Memory B cell (primary cell): ENCODE results near the gene KCND3.

ENCODE experiments used
- ATAC-seq: fragments of 150-1000 bp; cut with Tn5 transposase; 2 replicates; pipeline ENCODE4 v1.10.0; 2021; ENCODE audit warnings: low read depth, mild to moderate bottlenecking, moderate library complexity
- DNase-seq, 2 donors: peaks; one replicate each; pipeline ENCODE4 v3.0.0; 2022; ENCODE audit warnings: low spot score in 2 of 2
- H3K27ac Mint-ChIP-seq: one replicate; pipeline ENCODE4 v1.8.0; 2022; ENCODE audit warnings: mild to moderate bottlenecking, moderate library complexity, mixed read lengths
- H3K27me3 Mint-ChIP-seq: one replicate; pipeline ENCODE4 v1.8.0; 2022; ENCODE audit warnings: mixed read lengths
- H3K36me3 Mint-ChIP-seq: one replicate; pipeline ENCODE4 v1.8.0; 2022; ENCODE audit warnings: mild to moderate bottlenecking, mixed read lengths
- H3K4me1 Mint-ChIP-seq: one replicate; pipeline ENCODE4 v1.8.0; 2022; ENCODE audit warnings: mixed read lengths
- H3K4me3 Mint-ChIP-seq: one replicate; pipeline ENCODE4 v1.8.0; 2022; ENCODE audit warnings: mild to moderate bottlenecking, moderate library complexity, mixed read lengths
- H3K9me3 Mint-ChIP-seq: one replicate; pipeline ENCODE4 v1.8.0; 2022; ENCODE audit warnings: mixed read lengths

The KCND3 gene

DNA sequence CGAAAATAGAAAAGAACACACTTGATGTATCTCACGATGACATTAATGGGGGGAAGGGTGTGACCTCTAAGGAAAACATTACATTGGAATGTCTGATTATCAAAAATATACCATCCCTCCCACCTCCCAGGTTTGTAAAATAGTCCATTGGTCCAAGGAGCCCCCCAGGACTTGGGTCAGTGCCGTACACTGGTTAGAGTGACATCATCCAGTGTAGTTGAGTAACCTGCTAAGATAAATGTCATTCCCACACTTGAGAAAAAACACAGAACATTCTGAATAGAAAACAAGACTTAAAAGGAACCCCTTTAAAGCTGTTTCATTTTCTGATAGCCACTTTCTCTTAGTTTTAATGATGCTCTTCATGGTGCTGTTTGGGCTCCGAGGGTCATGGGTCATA is 218.6 kb downstream of the KCND3 start:
- Mint-ChIP-seq H3K4me3 (no peak overlapping the region), H3K27ac (no peak overlapping the region), H3K9me3 (no peaks in the 10 kb centered on the region), H3K27me3 (no peaks in the 10 kb centered on the region), H3K4me1 (no peaks in the 10 kb centered on the region), H3K36me3 (peaks cover 6% of the 10 kb centered on the region)
- no peak for ATAC-seq
- DNase-seq, result no peak

DNA sequence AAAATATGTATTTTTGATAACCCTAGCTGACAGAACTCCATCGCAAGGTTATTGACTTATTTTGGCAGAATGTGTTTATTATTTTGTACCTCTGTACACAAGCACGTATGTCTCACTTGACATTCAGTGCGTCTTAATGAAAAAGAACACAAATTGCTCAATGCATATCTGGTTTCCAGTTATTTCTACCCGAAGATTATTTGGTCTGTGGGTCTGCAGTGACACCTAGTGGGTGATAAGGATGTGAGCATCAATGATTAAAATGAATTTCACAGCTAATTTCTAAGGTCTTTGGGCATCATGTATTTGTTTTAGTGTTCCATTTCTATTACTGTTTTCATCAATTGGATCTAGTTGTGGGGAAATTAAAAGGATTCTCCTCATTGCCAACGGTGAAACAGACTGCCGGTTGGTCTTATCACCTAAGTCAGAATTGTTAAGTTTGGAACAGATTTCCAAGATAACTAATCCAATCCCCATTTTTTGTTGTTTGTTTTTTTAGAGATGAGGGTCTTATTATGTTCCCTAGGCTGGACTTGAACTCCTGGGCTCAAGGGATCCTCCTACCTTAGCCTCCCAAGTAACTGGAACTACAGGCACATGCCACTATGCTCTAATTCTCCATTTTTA is 219.8 kb downstream of the KCND3 start:
- H3K9me3 Mint-ChIP-seq, result no peaks in the 10 kb centered on the region
- peaks cover 16% of the 10 kb centered on the region for H3K36me3 Mint-ChIP-seq
- H3K4me3 Mint-ChIP-seq, result no peak overlapping the region
- peak; percentile 63 for ATAC-seq
- no peaks in the 10 kb centered on the region for H3K27me3 Mint-ChIP-seq
- peak in 1 of 2 donors; percentile 54 for DNase-seq
- H3K4me1 Mint-ChIP-seq, result peaks cover 1% of the 10 kb centered on the region
- H3K27ac Mint-ChIP-seq, result no peak overlapping the region

DNA sequence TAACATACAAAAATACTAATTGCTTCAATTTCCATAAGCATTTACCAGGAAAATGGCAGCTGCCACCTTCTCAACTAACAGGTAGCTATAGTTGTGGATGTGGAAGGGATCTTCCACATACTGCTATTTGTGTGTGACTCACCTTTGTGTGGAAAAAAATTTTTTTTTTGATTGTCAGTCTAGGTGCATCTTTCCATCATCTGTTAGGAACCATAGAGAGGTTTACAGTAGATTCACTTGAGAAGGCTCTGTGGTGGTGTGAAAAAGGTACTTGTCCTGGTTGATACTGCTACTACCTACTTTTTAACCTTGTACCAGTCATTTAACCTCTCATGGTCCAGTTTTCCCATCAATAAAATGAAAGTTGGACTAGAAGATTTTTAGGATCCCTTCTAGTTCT is 220.8 kb downstream of the KCND3 start:
- no peak overlapping the region for H3K4me3 Mint-ChIP-seq

DNA sequence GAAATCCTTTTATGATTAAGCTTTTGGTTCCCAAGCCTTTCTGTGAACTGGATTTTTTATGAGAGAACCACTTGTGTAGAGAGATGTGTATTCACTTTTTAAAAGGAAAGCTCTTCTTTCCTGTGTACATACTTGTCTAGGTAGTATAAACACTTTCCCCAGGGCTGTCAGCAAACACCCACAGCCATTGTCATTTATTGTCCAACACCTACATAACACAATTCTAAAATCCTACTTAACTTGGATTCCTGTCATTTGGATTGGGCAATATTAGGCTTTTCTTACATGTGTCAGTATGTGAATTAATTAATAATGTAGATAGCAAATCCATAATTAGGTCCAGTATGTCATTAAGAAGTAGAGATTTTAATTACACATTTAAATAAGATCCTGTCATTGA is 221.4 kb downstream of the KCND3 start:
- H3K27me3 Mint-ChIP-seq, result no peaks in the 10 kb centered on the region
- no peak overlapping the region for H3K4me3 Mint-ChIP-seq
- no peak for ATAC-seq
- peak overlapping the region; percentile 20 for H3K27ac Mint-ChIP-seq
- peaks cover 19% of the 10 kb centered on the region for H3K36me3 Mint-ChIP-seq
- H3K4me1 Mint-ChIP-seq, result peaks cover 2% of the 10 kb centered on the region
- no peak for DNase-seq
- H3K9me3 Mint-ChIP-seq, result no peaks in the 10 kb centered on the region

More for the DNA sequence above, 220.8 kb downstream of the KCND3 start:
- Mint-ChIP-seq H3K9me3 (no peaks in the 10 kb centered on the region), H3K27me3 (no peaks in the 10 kb centered on the region), H3K36me3 (peaks cover 18% of the 10 kb centered on the region), H3K4me1 (peaks cover 2% of the 10 kb centered on the region), H3K27ac (no peak overlapping the region)
- ATAC-seq, result no peak
- no peak for DNase-seq

DNA sequence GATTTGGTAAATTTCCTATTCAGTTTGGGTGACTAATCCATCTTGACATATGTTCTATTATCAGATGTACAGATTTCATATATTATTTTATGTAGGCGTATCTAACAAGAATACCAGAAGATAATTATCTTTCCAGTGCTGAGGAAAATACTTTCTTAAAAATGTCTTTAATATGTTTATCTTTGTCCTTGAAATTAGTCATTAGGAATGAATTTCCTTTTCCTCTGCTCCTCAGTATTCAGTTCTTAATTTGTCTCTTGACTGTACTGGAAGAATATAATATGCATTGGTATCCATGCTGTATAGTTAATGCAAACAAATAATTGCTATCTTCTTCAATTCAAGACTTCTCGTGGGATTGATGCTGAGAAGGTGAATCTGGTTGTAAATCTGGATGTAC is 227.1 kb downstream of the KCND3 start:
- no peak overlapping the region for H3K4me3 Mint-ChIP-seq

DNA sequence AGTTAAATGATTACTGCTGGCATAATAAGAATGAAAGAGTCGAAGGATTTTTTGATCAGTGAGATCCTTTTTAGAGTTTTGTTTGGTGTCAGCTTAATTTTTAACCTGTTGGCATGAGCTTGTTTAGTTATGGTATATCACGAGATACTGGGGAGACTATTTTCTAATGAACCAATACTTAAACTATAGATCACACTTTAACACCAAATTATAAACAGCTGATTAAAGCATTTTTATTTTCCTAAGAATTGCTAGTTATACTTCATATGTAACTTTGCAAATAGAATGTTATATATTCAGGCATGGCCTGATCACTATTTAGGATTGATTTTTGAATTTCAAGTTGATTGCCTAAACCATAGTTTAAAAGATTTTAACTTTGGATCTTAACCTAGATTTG is 227.8 kb downstream of the KCND3 start:
- Mint-ChIP-seq H3K36me3 (peaks cover 31% of the 10 kb centered on the region), H3K27me3 (no peaks in the 10 kb centered on the region), H3K4me3 (no peak overlapping the region), H3K9me3 (no peaks in the 10 kb centered on the region), H3K4me1 (peaks cover 13% of the 10 kb centered on the region), H3K27ac (no peak overlapping the region)
- no peak for ATAC-seq
- DNase-seq, result no peak

More for the DNA sequence above, 227.1 kb downstream of the KCND3 start:
- H3K27me3 Mint-ChIP-seq, result no peaks in the 10 kb centered on the region
- peaks cover 8% of the 10 kb centered on the region for H3K4me1 Mint-ChIP-seq
- peaks cover 31% of the 10 kb centered on the region for H3K36me3 Mint-ChIP-seq
- ATAC-seq (no peak), DNase-seq (no peak)
- H3K27ac Mint-ChIP-seq, result peak overlapping the region; percentile 58
- no peaks in the 10 kb centered on the region for H3K9me3 Mint-ChIP-seq

DNA sequence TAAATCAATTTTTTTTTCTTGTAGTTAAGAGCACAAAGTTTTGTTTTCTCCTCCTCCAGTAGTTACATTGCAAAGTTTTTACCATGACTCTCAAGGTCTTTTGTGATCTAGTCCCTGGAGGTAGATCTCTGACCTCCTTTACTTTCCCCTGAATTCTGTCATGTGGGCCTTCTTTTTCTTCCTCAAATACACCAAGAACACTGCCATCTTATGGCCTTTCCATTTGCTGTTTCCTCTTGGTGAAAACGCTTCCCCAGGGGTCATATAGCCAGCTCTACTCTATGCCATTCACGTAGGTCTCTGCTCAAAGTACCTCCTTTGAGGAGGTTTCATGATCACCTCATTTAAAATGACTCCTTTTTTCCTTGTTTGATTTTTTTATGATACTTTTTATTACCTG is 231.1 kb downstream of the KCND3 start:
- H3K27me3 Mint-ChIP-seq, result no peaks in the 10 kb centered on the region
- H3K27ac Mint-ChIP-seq, result no peak overlapping the region
- no peak for DNase-seq
- no peak for ATAC-seq
- peaks cover 21% of the 10 kb centered on the region for H3K4me1 Mint-ChIP-seq
- no peak overlapping the region for H3K4me3 Mint-ChIP-seq
- H3K36me3 Mint-ChIP-seq, result peaks cover 15% of the 10 kb centered on the region
- no peaks in the 10 kb centered on the region for H3K9me3 Mint-ChIP-seq

DNA sequence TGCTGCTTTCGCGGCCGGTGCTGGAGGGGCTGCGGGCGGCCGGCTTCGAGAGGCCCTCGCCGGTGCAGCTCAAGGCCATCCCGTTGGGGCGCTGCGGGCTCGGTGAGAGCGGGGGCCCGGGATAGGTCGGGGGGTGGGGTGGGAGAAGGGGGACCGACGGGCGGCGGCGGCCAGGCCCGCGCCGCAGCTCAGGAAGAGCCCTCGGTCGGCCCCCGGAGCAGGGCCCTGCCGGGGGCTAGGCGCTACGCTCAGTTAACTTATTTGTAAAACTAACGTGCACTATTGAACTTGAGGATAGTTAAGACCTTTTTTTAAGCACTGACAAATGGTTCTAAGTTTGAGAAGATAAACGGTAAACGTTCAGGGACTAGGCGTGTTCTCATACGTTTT is 233.3 kb downstream of the KCND3 start:
- peaks cover 7% of the 10 kb centered on the region for H3K36me3 Mint-ChIP-seq
- H3K27me3 Mint-ChIP-seq, result no peaks in the 10 kb centered on the region
- DNase-seq (no peak), ATAC-seq (peak; percentile 5)
- H3K9me3 Mint-ChIP-seq, result no peaks in the 10 kb centered on the region
- H3K27ac Mint-ChIP-seq, result peak overlapping the region; percentile 99
- peak overlapping the region; percentile 95 for H3K4me3 Mint-ChIP-seq
- peaks cover 23% of the 10 kb centered on the region for H3K4me1 Mint-ChIP-seq

DNA sequence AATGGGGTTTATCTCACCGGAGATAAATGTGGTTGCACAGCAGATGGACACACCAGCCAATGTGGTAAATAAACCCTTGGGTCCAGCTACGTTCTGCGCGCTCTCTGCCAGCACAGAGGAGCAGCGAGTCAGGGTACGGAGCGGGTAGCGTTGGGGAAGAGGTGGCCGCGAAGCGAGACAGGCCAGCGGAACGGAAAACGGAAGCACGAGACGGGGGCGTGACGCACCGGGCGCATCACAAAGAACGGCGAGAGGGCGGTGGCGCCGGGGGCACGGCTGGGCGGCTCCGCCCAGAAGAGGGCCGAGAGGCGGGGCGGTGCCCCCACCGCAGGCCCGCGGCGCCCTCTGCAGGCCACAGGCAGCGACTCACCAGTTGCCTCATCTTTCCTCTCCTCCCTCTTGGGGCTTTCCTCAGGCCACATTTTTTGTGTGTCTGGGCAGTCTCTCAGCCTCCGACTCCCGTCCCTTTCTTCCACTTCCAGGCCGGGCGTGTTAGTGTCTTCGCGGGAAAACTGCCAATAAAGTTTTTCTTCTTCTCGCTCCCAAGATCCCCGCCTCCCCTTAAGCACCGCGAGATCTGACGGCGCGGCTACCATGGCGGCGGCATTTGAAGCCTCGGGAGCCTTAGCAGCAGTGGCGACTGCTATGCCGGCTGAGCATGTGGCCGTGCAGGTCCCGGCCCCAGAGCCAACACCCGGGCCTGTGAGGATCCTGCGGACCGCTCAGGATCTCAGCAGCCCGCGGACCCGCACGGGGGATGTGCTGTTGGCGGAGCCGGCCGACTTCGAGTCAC is 233.9 kb downstream of the KCND3 start, which contains the start of gene DDX20:
DDX20 (plus strand) TSS at position 571 of the 793 bp plus-strand sequence; CDS start at position 595, 24 bp downstream.
- Mint-ChIP-seq H3K36me3 (peaks cover 7% of the 10 kb centered on the region), H3K4me3 (peak within 1 kb of the TSS; percentile 95), H3K9me3 (no peaks in the 10 kb centered on the region), H3K27me3 (no peaks in the 10 kb centered on the region), H3K27ac (peak within 1 kb of the TSS; percentile 99), H3K4me1 (peaks cover 23% of the 10 kb centered on the region)
- ATAC-seq (peak; percentile 87), DNase-seq (peak; percentile 91 to 94)

DNA sequence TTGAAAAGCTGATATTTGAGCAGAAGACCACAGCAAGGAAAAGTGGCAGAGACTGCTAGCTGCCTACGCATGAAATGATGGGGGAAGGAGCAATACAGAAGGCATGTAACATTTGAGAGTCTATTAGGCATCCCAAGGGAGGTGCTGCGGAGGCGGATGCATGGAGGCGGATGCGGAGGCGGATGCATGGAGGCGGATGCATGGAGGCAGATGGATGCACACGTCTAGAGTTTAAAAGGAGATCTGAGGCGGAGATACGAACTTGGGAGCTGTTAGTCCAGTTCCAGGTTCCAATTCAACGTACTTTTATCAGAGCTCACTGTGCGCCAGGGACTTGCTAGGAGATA is 234.5 kb downstream of the KCND3 start:
- peak; percentile 9 for ATAC-seq
- H3K36me3 Mint-ChIP-seq, result peaks cover 4% of the 10 kb centered on the region
- no peaks in the 10 kb centered on the region for H3K27me3 Mint-ChIP-seq
- H3K4me3 Mint-ChIP-seq, result peak overlapping the region; percentile 95
- H3K27ac Mint-ChIP-seq, result peak overlapping the region; percentile 99
- H3K4me1 Mint-ChIP-seq, result peaks cover 21% of the 10 kb centered on the region
- DNase-seq, result no peak
- no peaks in the 10 kb centered on the region for H3K9me3 Mint-ChIP-seq

DNA sequence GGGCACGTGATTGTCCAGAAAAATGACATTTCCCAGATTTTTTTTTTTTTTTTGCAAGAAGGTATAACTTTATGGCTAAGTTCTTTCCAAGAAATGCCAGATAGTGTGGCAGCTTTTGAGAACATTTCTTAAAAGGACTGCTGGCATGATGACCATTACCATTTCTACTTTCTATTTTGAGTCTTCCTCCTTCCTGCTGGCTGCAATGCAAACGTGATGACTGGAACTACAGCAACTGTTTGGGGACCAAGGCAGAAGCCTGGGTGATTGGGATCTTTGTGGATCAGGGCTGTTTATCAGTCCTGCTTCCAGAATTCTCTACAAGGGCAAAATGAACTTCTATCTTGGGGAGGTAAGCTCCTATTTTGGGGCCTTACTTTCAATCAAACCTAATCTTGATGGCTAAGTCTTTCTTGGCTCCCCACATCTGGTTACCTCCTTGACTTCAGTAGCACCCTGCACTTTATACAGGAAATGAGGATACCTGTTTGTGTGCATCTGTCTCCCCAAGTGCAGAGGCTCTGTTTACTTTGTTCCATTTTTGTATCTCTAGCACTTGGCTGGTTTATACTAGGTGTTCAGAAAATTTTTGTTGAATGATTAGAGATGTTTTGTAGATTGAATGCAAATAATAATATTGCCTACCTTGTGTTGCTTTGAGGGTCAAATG is 237.4 kb downstream of the KCND3 start:
- Mint-ChIP-seq H3K27me3 (no peaks in the 10 kb centered on the region), H3K4me3 (no peak overlapping the region), H3K9me3 (no peaks in the 10 kb centered on the region), H3K4me1 (peaks cover 19% of the 10 kb centered on the region), H3K27ac (peak overlapping the region; percentile 90), H3K36me3 (no peaks in the 10 kb centered on the region)
- ATAC-seq (no peak), DNase-seq (no peak)

DNA sequence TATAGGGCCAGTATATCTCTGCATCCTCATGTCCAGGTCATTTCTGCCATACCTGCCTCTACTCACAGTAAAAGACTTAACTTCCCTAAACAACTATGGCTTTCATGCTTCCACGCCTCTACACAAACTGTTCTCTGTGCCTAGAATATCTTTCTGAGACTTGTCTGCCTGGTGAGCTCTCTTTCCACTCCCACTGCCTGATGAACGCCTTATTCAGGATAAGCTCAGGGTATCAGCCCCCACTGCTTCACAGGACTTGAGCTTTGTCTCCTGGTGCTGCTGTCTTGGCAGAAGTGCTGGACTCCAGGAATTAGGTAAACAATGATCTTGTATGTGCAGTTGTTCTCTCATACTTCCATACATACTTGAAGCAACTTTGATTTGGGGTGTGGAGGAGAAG is 238.6 kb downstream of the KCND3 start:
- Mint-ChIP-seq H3K36me3 (no peaks in the 10 kb centered on the region), H3K4me1 (peaks cover 11% of the 10 kb centered on the region), H3K9me3 (no peaks in the 10 kb centered on the region), H3K27me3 (no peaks in the 10 kb centered on the region), H3K27ac (no peak overlapping the region), H3K4me3 (no peak overlapping the region)
- no peak for ATAC-seq
- DNase-seq, result no peak

DNA sequence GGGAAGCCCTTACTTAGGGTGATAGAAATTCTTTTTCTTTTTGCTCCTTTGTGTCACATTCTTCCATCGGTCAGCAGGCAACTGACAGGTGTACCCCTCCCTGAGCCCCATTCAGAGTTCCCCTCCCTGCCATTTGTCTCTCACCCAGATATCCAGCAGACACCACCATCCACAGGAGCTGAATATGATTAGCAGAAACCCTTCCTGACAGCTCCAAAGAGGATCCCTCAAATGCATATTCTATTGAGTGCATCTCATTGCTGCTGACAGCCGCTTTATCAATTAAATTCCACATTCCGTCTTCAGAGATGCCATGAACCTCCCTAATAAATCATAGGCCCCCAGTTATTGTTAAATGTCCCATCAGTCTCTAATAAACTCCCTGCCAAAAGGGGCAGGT is 239.8 kb downstream of the KCND3 start:
- Mint-ChIP-seq H3K27me3 (no peaks in the 10 kb centered on the region), H3K9me3 (no peaks in the 10 kb centered on the region), H3K36me3 (no peaks in the 10 kb centered on the region), H3K4me3 (no peak overlapping the region), H3K27ac (peak overlapping the region; percentile 29), H3K4me1 (peaks cover 7% of the 10 kb centered on the region)
- ATAC-seq (no peak), DNase-seq (no peak)

DNA sequence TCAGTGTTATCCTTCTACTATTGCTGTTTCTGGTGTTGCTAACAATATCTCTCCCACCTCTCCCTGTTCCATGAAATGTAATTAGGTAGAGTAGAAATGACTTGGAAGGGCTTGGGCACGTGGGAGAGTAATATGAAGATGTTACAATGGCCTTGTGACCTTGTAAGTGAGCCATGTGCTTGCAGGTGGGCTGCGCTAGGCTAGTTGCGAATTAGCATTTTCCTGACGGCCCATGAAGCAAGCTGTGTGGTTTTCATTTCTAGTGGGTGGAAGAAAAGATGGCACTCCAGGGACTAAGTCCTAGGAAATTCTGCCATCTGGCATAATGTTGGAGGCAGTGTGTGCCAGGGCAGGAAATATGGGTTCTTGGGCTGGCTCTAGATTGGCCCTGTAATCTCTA is 241.5 kb downstream of the KCND3 start:
- H3K9me3 Mint-ChIP-seq, result no peaks in the 10 kb centered on the region

More for the DNA sequence above, 241.5 kb downstream of the KCND3 start:
- peaks cover 6% of the 10 kb centered on the region for H3K4me1 Mint-ChIP-seq
- no peak overlapping the region for H3K27ac Mint-ChIP-seq
- H3K4me3 Mint-ChIP-seq, result no peak overlapping the region
- ATAC-seq, result no peak
- no peaks in the 10 kb centered on the region for H3K27me3 Mint-ChIP-seq
- no peaks in the 10 kb centered on the region for H3K36me3 Mint-ChIP-seq
- no peak for DNase-seq
